ENCODE measurements around the gene GNAI2.
"Not testable (repeated sequence)": the region's sequence is repeated elsewhere in the genome, so short reads cannot be mapped to it uniquely, and the experiment has no call there.

The GNAI2 gene

GRCh38 chr3:50259432-50260026 lies 23.5 kb downstream of the GNAI2 start:
- no peak for TF ChIP-seq Cebpa-rat (IDR thresholded peaks at IDR 0.05)
- Histone ChIP-seq H4K20me1 (peaks cover 18 to 88% (median 48%) of the 10 kb centered on the region in 11 experiments), H3K9me3 (replicated peaks in 1 of 11) (no peaks in the 10 kb centered on the region), H3K27ac (peak overlapping the region in 9 of 11 experiments; percentile 20 to 88 (median 86); a peak in 15 of 22 replicates), H3K4me3 (peak overlapping the region; percentile 10 to 72 (median 61); a peak in 8 of 20 replicates), H3K27me3 (no peaks in the 10 kb centered on the region), H3K9ac (peak overlapping the region; percentile 78 to 88 (median 86); a peak in 21 of 22 replicates), H3K4me1 (peaks cover 35 to 66% (median 55%) of the 10 kb centered on the region in 10 experiments), H3K36me3 (peaks cover 42 to 53% (median 50%) of the 10 kb centered on the region in 11 experiments), H3K4me2 (peak overlapping the region; percentile 83 to 97 (median 93))

GRCh38 chr3:50260027-50260941 lies 24.3 kb downstream of the GNAI2 start:
- peaks cover 28 to 64% (median 48%) of the 10 kb centered on the region in 10 experiments for H3K4me1 ChIP-seq
- peak overlapping the region; percentile 83 to 97 (median 93) for H3K4me2 ChIP-seq
- peak overlapping the region; percentile 78 to 88 (median 86) for H3K9ac ChIP-seq
- no peak for TF ChIP-seq Cebpa-rat (IDR thresholded peaks at IDR 0.05)
- H3K36me3 ChIP-seq = peaks cover 35 to 45% (median 42%) of the 10 kb centered on the region in 11 experiments
- peak overlapping the region; percentile 42 to 72 (median 61) for H3K4me3 ChIP-seq
- no peaks in the 10 kb centered on the region for H3K9me3 ChIP-seq (replicated peaks in 1 of 11)
- peaks cover 10 to 85% (median 41%) of the 10 kb centered on the region in 11 experiments; a peak in 21 of 22 replicates for H4K20me1 ChIP-seq
- H3K27ac ChIP-seq = peak overlapping the region; percentile 71 to 91 (median 86); a peak in 21 of 22 replicates
- peaks cover 0 to under 1% (median 0%) of the 10 kb centered on the region in 11 experiments; a peak in 2 of 22 replicates for H3K27me3 ChIP-seq

- H3K36me3 ChIP-seq = peaks cover 28 to 38% (median 36%) of the 10 kb centered on the region in 11 experiments
- H3K27me3 ChIP-seq = peaks cover 1 to 7% (median 6%) of the 10 kb centered on the region in 11 experiments; a peak in 18 of 22 replicates
- TF ChIP-seq Cebpa-rat (IDR thresholded peaks at IDR 0.05) = no peak
- peaks cover 25 to 63% (median 44%) of the 10 kb centered on the region in 10 experiments for H3K4me1 ChIP-seq
- H3K27ac ChIP-seq = peak overlapping the region in 10 of 11 experiments; percentile 76 to 91 (median 87); a peak in 19 of 22 replicates
- peak overlapping the region; percentile 83 to 97 (median 93) for H3K4me2 ChIP-seq
- peak overlapping the region; percentile 78 to 88 (median 86); a peak in 20 of 22 replicates for H3K9ac ChIP-seq
- peak overlapping the region in 7 of 10 experiments; percentile 61 to 72 (median 62); a peak in 14 of 20 replicates for H3K4me3 ChIP-seq
- peaks cover 7 to 85% (median 34%) of the 10 kb centered on the region in 11 experiments; a peak in 20 of 22 replicates for H4K20me1 ChIP-seq
- H3K9me3 ChIP-seq (replicated peaks in 1 of 11) = no peaks in the 10 kb centered on the region
These were observed 25.0 kb downstream of the GNAI2 start for GRCh38 chr3:50260942-50261441.

GRCh38 chr3:50261505-50261904 lies 25.5 kb downstream of the GNAI2 start:
- Histone ChIP-seq H3K4me2 (peak overlapping the region in 10 of 11 experiments; percentile 87 to 97 (median 94); a peak in 18 of 22 replicates), H3K9ac (peak overlapping the region in 10 of 11 experiments; percentile 24 to 88 (median 86); a peak in 17 of 22 replicates), H3K27me3 (peaks cover 6 to 12% (median 11%) of the 10 kb centered on the region in 11 experiments), H3K27ac (peak overlapping the region in 8 of 11 experiments; percentile 82 to 91 (median 88); a peak in 15 of 22 replicates), H3K9me3 (replicated peaks in 1 of 11) (no peaks in the 10 kb centered on the region), H3K4me1 (peaks cover 25 to 63% (median 43%) of the 10 kb centered on the region in 10 experiments), H4K20me1 (peaks cover 7 to 85% (median 29%) of the 10 kb centered on the region in 11 experiments; a peak in 20 of 22 replicates), H3K36me3 (peaks cover 23 to 33% (median 31%) of the 10 kb centered on the region in 11 experiments), H3K4me3 (peak overlapping the region in 3 of 10 experiments; percentile 61 to 69 (median 62); a peak in 4 of 20 replicates)
- no peak for TF ChIP-seq Cebpa-rat (IDR thresholded peaks at IDR 0.05)

GRCh38 chr3:50262200-50262599 lies 26.2 kb downstream of the GNAI2 start:
- Histone ChIP-seq H3K4me2 (peak overlapping the region in 5 of 11 experiments; percentile 8 to 95 (median 93); a peak in 7 of 22 replicates), H3K27me3 (peaks cover 13 to 19% (median 18%) of the 10 kb centered on the region in 11 experiments), H3K36me3 (peaks cover 16 to 26% (median 24%) of the 10 kb centered on the region in 11 experiments), H3K9ac (peak overlapping the region in 2 of 11 experiments; percentile 86 to 88; a peak in 1 of 22 replicates), H3K27ac (peak overlapping the region in 2 of 11 experiments; percentile 85 to 88; a peak in 1 of 22 replicates), H3K4me1 (peaks cover 31 to 69% (median 46%) of the 10 kb centered on the region in 10 experiments), H4K20me1 (peaks cover 7 to 85% (median 22%) of the 10 kb centered on the region in 11 experiments; a peak in 19 of 22 replicates)
- not testable (repeated sequence) for H3K4me3 ChIP-seq; H3K9me3 ChIP-seq (replicated peaks in 1 of 11)

GRCh38 chr3:50262778-50263177 lies 26.8 kb downstream of the GNAI2 start:
- Histone ChIP-seq H3K9ac (peak overlapping the region in 1 of 11 experiments; percentile 19; a peak in 2 of 22 replicates), H3K4me2 (peak overlapping the region in 4 of 11 experiments; percentile 91 to 95 (median 94); a peak in 3 of 22 replicates), H3K4me1 (peaks cover 30 to 75% (median 52%) of the 10 kb centered on the region in 10 experiments), H3K27ac (no peak overlapping the region), H3K27me3 (peaks cover 19 to 25% (median 24%) of the 10 kb centered on the region in 11 experiments), H3K4me3 (no peak overlapping the region), H4K20me1 (peaks cover 7 to 85% (median 20%) of the 10 kb centered on the region in 11 experiments; a peak in 18 of 22 replicates), H3K36me3 (peaks cover 11 to 20% (median 20%) of the 10 kb centered on the region in 11 experiments), H3K9me3 (replicated peaks in 1 of 11) (no peaks in the 10 kb centered on the region)
- TF ChIP-seq Cebpa-rat (IDR thresholded peaks at IDR 0.05) = no peak

GRCh38 chr3:50263478-50264382 lies 27.7 kb downstream of the GNAI2 start:
- H3K4me1 ChIP-seq = peaks cover 20 to 70% (median 50%) of the 10 kb centered on the region in 10 experiments
- no peak overlapping the region for H3K4me3 ChIP-seq
- no peak overlapping the region for H3K27ac ChIP-seq

More at GRCh38 chr3:50263478-50264382, 27.7 kb downstream of the GNAI2 start:
- peak overlapping the region in 2 of 11 experiments; percentile 7 to 16; a peak in 2 of 22 replicates for H3K4me2 ChIP-seq
- H3K9ac ChIP-seq = peak overlapping the region in 1 of 11 experiments; percentile 38; a peak in 1 of 22 replicates
- H3K9me3 ChIP-seq (replicated peaks in 1 of 11) = no peaks in the 10 kb centered on the region
- peaks cover 1 to 11% (median 10%) of the 10 kb centered on the region in 11 experiments; a peak in 19 of 22 replicates for H3K36me3 ChIP-seq
- TF ChIP-seq Cebpa-rat (IDR thresholded peaks at IDR 0.05) = no peak
- peaks cover 28 to 35% (median 33%) of the 10 kb centered on the region in 11 experiments for H3K27me3 ChIP-seq
- peaks cover 7 to 82% (median 11%) of the 10 kb centered on the region in 11 experiments; a peak in 17 of 22 replicates for H4K20me1 ChIP-seq
